ENCODE results near the gene GLA. TPM values are rescaled to one million over a fixed set of nuclear protein-coding genes. Genes with fewer than 3 reads are reported as not detected.
A peak's percentile ranks its signal among the peaks of the same experiment; 100 is the strongest.

Gene GLA
- total RNA-seq, 6 experiments from 2014 or later: 40.3 to 65.8 (median 45.0) TPM

- Mint-ChIP-seq H3K9me3 (no peaks in the 10 kb centered on the region), H3K36me3 (ENCODE audit: low read depth) (peaks cover 5% of the 10 kb centered on the region; the same call in 1 of the 2 replicates), H3K27me3 (ENCODE audit: insufficient read depth) (no peaks in the 10 kb centered on the region; the same call in 1 of the 2 replicates), H3K27ac (peak overlapping the region; percentile 74), H3K4me1 (ENCODE audit: low read depth) (peaks cover 42% of the 10 kb centered on the region), H3K4me3 (peak overlapping the region; percentile 81)
- no peak for TF ChIP-seq CTCF (IDR thresholded peaks at IDR 0.05)
- no peak for DNase-seq
Observed at GRCh38 chrX:101410461-101410860, 2.7 kb upstream of the GLA start.

GRCh38 chrX:101409043-101409442 lies 1.3 kb upstream of the GLA start:
- DNase-seq: no peak
- H3K4me3 Mint-ChIP-seq: peak overlapping the region; percentile 95
- no peak for TF ChIP-seq CTCF (IDR thresholded peaks at IDR 0.05)

GRCh38 chrX:101408532-101408841 lies 762 bp upstream of the GLA start:
- peak overlapping the region; percentile 95 for H3K4me3 Mint-ChIP-seq
- H3K27me3 Mint-ChIP-seq (ENCODE audit: insufficient read depth): no peaks in the 10 kb centered on the region; the same call in 1 of the 2 replicates
- H3K9me3 Mint-ChIP-seq: no peaks in the 10 kb centered on the region

More at GRCh38 chrX:101409043-101409442, 1.3 kb upstream of the GLA start:
- peak overlapping the region; percentile 97 for H3K27ac Mint-ChIP-seq
- H3K9me3 Mint-ChIP-seq: no peaks in the 10 kb centered on the region
- H3K27me3 Mint-ChIP-seq (ENCODE audit: insufficient read depth): no peaks in the 10 kb centered on the region; the same call in 1 of the 2 replicates
- peaks cover 39% of the 10 kb centered on the region for H3K4me1 Mint-ChIP-seq (ENCODE audit: low read depth)
- peaks cover 5% of the 10 kb centered on the region; the same call in 1 of the 2 replicates for H3K36me3 Mint-ChIP-seq (ENCODE audit: low read depth)

GRCh38 chrX:101407167-101407747 lies 468 bp downstream of the GLA start:
- Mint-ChIP-seq H3K4me1 (ENCODE audit: low read depth) (peaks cover 24% of the 10 kb centered on the region), H3K27me3 (ENCODE audit: insufficient read depth) (no peaks in the 10 kb centered on the region; the same call in 1 of the 2 replicates), H3K4me3 (peak overlapping the region; percentile 97), H3K27ac (peak overlapping the region; percentile 97), H3K9me3 (no peaks in the 10 kb centered on the region), H3K36me3 (ENCODE audit: low read depth) (peaks cover 5% of the 10 kb centered on the region; the same call in 1 of the 2 replicates)
- no peak; the same call in 1 of the 2 replicates for TF ChIP-seq CTCF (IDR thresholded peaks at IDR 0.05)
- no peak for DNase-seq

More at GRCh38 chrX:101408532-101408841, 762 bp upstream of the GLA start:
- Mint-ChIP-seq H3K27ac (peak overlapping the region; percentile 97), H3K4me1 (ENCODE audit: low read depth) (peaks cover 36% of the 10 kb centered on the region), H3K36me3 (ENCODE audit: low read depth) (peaks cover 5% of the 10 kb centered on the region; the same call in 1 of the 2 replicates)
- TF ChIP-seq CTCF (IDR thresholded peaks at IDR 0.05): no peak
- DNase-seq: no peak

- Mint-ChIP-seq H3K9me3 (no peaks in the 10 kb centered on the region), H3K4me1 (ENCODE audit: low read depth) (no peaks in the 10 kb centered on the region), H3K36me3 (ENCODE audit: low read depth) (peaks cover 11% of the 10 kb centered on the region; the same call in 1 of the 2 replicates), H3K4me3 (no peak overlapping the region), H3K27me3 (ENCODE audit: insufficient read depth) (no peaks in the 10 kb centered on the region), H3K27ac (no peak overlapping the region)
- DNase-seq: no peak
- no peak for TF ChIP-seq CTCF (IDR thresholded peaks at IDR 0.05)
Observed at GRCh38 chrX:101399825-101400224, 7.9 kb downstream of the GLA start.

Data from HFFc6 (cell line).